ENCODE measurements around the gene MARCHF2. TPM values are rescaled to one million over a fixed set of nuclear protein-coding genes. Genes with fewer than 3 reads are reported as not detected.

The MARCHF2 gene
- total RNA-seq, 1 donor from 2014 or later: 24.8 TPM

GRCh38 chr19:8468124-8468523 is 55.0 kb downstream of the MARCHF2 start:
- ATAC-seq (ENCODE audit: low read depth) (no peak), DNase-seq (no peak)
- Mint-ChIP-seq H3K36me3 (ENCODE audit: low read depth) (peaks cover 94% of the 10 kb centered on the region), H3K4me3 (no peak overlapping the region), H3K4me1 (peaks cover 13% of the 10 kb centered on the region), H3K9me3 (no peaks in the 10 kb centered on the region), H3K27ac (no peak overlapping the region), H3K27me3 (no peaks in the 10 kb centered on the region)
- ChIA-PET CTCF (no interaction called here), POLR2A (no interaction called here)
- TF ChIP-seq CTCF (IDR thresholded peaks at IDR 0.05): no peak
- intact Hi-C loops (cut with micrococcal nuclease): no loop called here

- H3K9me3 Mint-ChIP-seq: no peaks in the 10 kb centered on the region
- H3K27me3 Mint-ChIP-seq: no peaks in the 10 kb centered on the region
- H3K4me1 Mint-ChIP-seq: peaks cover 20% of the 10 kb centered on the region
- TF ChIP-seq CTCF (IDR thresholded peaks at IDR 0.05): no peak
- ATAC-seq (ENCODE audit: low read depth): no peak
- H3K27ac Mint-ChIP-seq: no peak overlapping the region
- DNase-seq: no peak
- H3K4me3 Mint-ChIP-seq: no peak overlapping the region
- CTCF ChIA-PET: no interaction called here
- H3K36me3 Mint-ChIP-seq (ENCODE audit: low read depth): peaks cover 93% of the 10 kb centered on the region
- intact Hi-C loops (cut with micrococcal nuclease): no loop called here
- POLR2A ChIA-PET: no interaction called here
Measured at GRCh38 chr19:8468761-8469373, 55.8 kb downstream of the MARCHF2 start.

GRCh38 chr19:8469613-8470368 is 56.7 kb downstream of the MARCHF2 start:
- ChIA-PET POLR2A (no interaction called here), CTCF (no interaction called here)
- H3K27ac Mint-ChIP-seq: peak overlapping the region; percentile 10
- H3K9me3 Mint-ChIP-seq: no peaks in the 10 kb centered on the region
- DNase-seq (no peak), ATAC-seq (ENCODE audit: low read depth) (no peak)
- peaks cover 90% of the 10 kb centered on the region for H3K36me3 Mint-ChIP-seq (ENCODE audit: low read depth)
- intact Hi-C loops (cut with micrococcal nuclease): loop anchor here (5.0 kb wide), 1 partner anchor 43 kb away; the partner anchor contains the start of gene ZNF414
- no peak for TF ChIP-seq CTCF (IDR thresholded peaks at IDR 0.05)
- H3K27me3 Mint-ChIP-seq: no peaks in the 10 kb centered on the region
- no peak overlapping the region for H3K4me3 Mint-ChIP-seq
- peaks cover 28% of the 10 kb centered on the region for H3K4me1 Mint-ChIP-seq

- DNase-seq: no peak
- Mint-ChIP-seq H3K27ac (peak overlapping the region; percentile 89), H3K36me3 (ENCODE audit: low read depth) (peaks cover 88% of the 10 kb centered on the region), H3K4me1 (peaks cover 54% of the 10 kb centered on the region), H3K9me3 (no peaks in the 10 kb centered on the region), H3K27me3 (no peaks in the 10 kb centered on the region), H3K4me3 (peak overlapping the region; percentile 76)
- intact Hi-C loops (cut with micrococcal nuclease): loop anchor here (1.0 to 5.0 kb wide), 3 partner anchors 30 to 61 kb away; partner anchors contain the start of genes HNRNPM, MARCHF2 and ZNF414
- POLR2A ChIA-PET: interaction anchor here (0.6 to 1.7 kb wide), 7 partner anchors 14 to 280 kb away, joined by 3 to 12 read pairs (median 5); partner anchors contain the start of genes HNRNPM and ZNF414
- no peak for TF ChIP-seq CTCF (IDR thresholded peaks at IDR 0.05)
- ATAC-seq (ENCODE audit: low read depth): peak; percentile 82
- CTCF ChIA-PET: interaction anchor here (1.7 kb wide), 1 partner anchor 61 kb away, joined by 7 read pairs; the partner anchor contains the start of gene MARCHF2
Measured at GRCh38 chr19:8473648-8474476, 60.8 kb downstream of the MARCHF2 start.

Measured in activated B cell treated with CpG ODN at 0.5 μM for 24 hours (primary cell).